KMS-11 (cell line): ENCODE results near the gene DPM2.

ENCODE experiments used
- H2AFZ ChIP-seq: fragments of 200-600 bp; sonication (generic); 2 replicates; pipeline ENCODE4 v1.6.1; 2016; ENCODE audit warnings: antibody characterized with exemption, mixed run types, low read depth
- H3K27ac ChIP-seq: fragments of 200-600 bp; sonication (generic); 2 replicates; pipeline ENCODE4 v1.6.1; 2016; ENCODE audit warnings: mild to moderate bottlenecking, mixed run types
- H3K27me3 ChIP-seq: fragments of 200-600 bp; sonication (generic); 2 replicates; pipeline ENCODE4 v1.6.1; 2017; ENCODE audit warnings: mild to moderate bottlenecking, low read depth, mixed run types, moderate library complexity; ENCODE audit not compliant: insufficient read depth
- H3K36me3 ChIP-seq: fragments of 200-600 bp; sonication (generic); 2 replicates; pipeline ENCODE4 v1.6.1; 2017; ENCODE audit warnings: mild to moderate bottlenecking, mixed run types; ENCODE audit not compliant: insufficient read depth
- H3K4me1 ChIP-seq: fragments of 200-600 bp; sonication (generic); 2 replicates; pipeline ENCODE4 v1.6.1; 2016; ENCODE audit warnings: mild to moderate bottlenecking, low read depth, mixed run types; ENCODE audit not compliant: poor library complexity, severe bottlenecking
- H3K4me2 ChIP-seq: fragments of 200-600 bp; sonication (generic); 2 replicates; pipeline ENCODE4 v1.7.0; 2016; ENCODE audit warnings: mild to moderate bottlenecking, mixed run types
- H3K4me3 ChIP-seq: fragments of 200-600 bp; sonication (generic); IDR thresholded peaks from 2 replicates; pipeline ENCODE4 v1.6.1; 2017; ENCODE audit warnings: low read depth, low read length, mixed read lengths; ENCODE audit not compliant: insufficient read depth
- H3K79me2 ChIP-seq: fragments of 200-600 bp; sonication (generic); 2 replicates; pipeline ENCODE4 v1.6.1; 2016; ENCODE audit warnings: low read depth, mixed run types; ENCODE audit not compliant: insufficient read depth
- H3K9ac ChIP-seq: fragments of 200-600 bp; sonication (generic); 2 replicates; pipeline ENCODE4 v1.6.1; 2016; ENCODE audit warnings: mild to moderate bottlenecking, mixed run types
- H4K20me1 ChIP-seq: fragments of 200-600 bp; sonication (generic); 2 replicates; pipeline ENCODE4 v1.6.1; 2016; ENCODE audit warnings: mild to moderate bottlenecking, mixed run types; ENCODE audit not compliant: insufficient read depth
- CTCF ChIP-seq: fragments of 200-600 bp; sonication (generic); conservative IDR thresholded peaks from 2 replicates; pipeline ENCODE4 v1.6.1; 2017; ENCODE audit warnings: low read depth, mild to moderate bottlenecking, antibody characterized with exemption, low read length, moderate library complexity, mixed read lengths

The DPM2 gene

GRCh38 chr9:127942216-127943010, 4.8 kb upstream of the DPM2 start:
- H3K27me3 ChIP-seq, result no peaks in the 10 kb centered on the region
- no peak overlapping the region for H3K4me2 ChIP-seq
- peaks cover under 1% of the 10 kb centered on the region; the same call in 1 of the 2 replicates for H3K79me2 ChIP-seq
- no peak overlapping the region for H3K9ac ChIP-seq
- H3K4me3 ChIP-seq, result no peak overlapping the region
- H3K4me1 ChIP-seq, result peaks cover 11% of the 10 kb centered on the region
- no peak overlapping the region for H3K27ac ChIP-seq
- TF ChIP-seq CTCF, result peak; percentile 94
- H2AFZ ChIP-seq, result no peak overlapping the region
- H4K20me1 ChIP-seq, result no peaks in the 10 kb centered on the region
- H3K36me3 ChIP-seq, result no peaks in the 10 kb centered on the region

DNA sequence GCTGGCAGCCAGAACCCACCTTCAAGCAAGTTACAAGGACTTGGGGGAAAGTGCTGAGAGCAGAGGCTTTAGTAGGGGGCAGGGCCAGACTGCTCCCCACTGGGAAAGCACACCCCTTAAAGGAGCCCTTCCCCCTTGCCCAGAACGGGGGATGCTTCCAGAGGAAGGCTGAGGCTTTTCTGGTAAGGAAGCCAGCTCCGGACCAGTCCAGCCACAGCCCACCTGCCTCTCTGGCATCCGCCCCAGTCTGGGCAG, 4.2 kb upstream of the DPM2 start:
- H3K9ac ChIP-seq, result no peak overlapping the region
- H3K79me2 ChIP-seq, result peaks cover 6% of the 10 kb centered on the region
- no peak overlapping the region for H2AFZ ChIP-seq
- no peaks in the 10 kb centered on the region for H4K20me1 ChIP-seq
- H3K4me1 ChIP-seq, result peaks cover 11% of the 10 kb centered on the region
- H3K27me3 ChIP-seq, result no peaks in the 10 kb centered on the region
- no peak for TF ChIP-seq CTCF
- no peaks in the 10 kb centered on the region for H3K36me3 ChIP-seq
- no peak overlapping the region for H3K27ac ChIP-seq
- no peak overlapping the region for H3K4me3 ChIP-seq
- H3K4me2 ChIP-seq, result no peak overlapping the region

DNA sequence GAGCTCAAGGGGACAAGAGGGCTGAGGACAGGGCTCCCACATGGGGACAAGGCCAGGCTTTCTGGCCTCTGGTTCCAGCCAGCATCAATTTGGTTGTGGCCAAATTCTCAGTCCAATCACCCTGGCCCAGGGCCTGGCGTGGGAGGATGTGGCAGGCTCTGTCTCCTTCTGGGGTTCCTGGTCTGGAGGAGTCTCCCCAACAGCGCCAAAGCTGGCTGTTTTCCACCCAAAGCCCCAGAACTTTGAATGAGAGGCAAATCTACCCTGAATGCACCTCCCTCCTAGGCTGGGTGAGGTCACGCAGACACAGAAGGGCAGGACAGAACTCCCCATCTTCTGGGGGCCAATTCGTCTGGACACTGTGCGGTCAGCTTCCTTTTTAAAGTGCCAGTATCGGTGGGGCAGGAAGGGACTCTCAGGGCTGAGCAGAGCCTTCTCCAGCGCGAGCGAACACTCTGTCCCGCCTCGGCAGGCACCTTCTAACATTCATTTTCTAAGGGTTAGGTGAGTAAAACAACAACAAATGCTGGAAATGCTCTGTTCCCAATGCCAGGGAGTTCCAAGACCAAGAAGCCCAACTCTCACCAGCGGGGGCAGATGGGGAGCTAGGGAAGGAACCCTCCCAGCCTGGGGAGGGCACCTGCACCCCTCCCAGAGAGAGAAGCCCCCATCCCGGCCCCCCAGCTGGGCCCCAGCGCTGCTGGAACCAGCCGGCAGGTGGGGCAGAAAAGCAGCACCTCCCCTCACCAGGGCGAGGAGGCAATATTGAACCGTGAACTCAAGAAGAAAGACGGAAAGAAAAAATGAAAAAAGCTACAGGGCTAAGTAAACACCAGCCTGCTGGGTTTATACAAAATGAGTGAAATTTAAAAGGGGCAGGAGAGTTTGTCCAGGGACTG, 3.7 kb upstream of the DPM2 start:
- Histone ChIP-seq H3K4me3 (no peak overlapping the region), H2AFZ (no peak overlapping the region), H3K9ac (no peak overlapping the region), H3K4me1 (peaks cover 16% of the 10 kb centered on the region), H3K79me2 (peaks cover 11% of the 10 kb centered on the region), H3K4me2 (no peak overlapping the region), H3K27ac (no peak overlapping the region), H3K27me3 (no peaks in the 10 kb centered on the region), H3K36me3 (no peaks in the 10 kb centered on the region), H4K20me1 (no peaks in the 10 kb centered on the region)
- TF ChIP-seq CTCF, result no peak

- H3K27ac ChIP-seq, result no peak overlapping the region
- no peaks in the 10 kb centered on the region for H4K20me1 ChIP-seq
- no peak overlapping the region for H3K4me2 ChIP-seq
- peaks cover 19% of the 10 kb centered on the region for H3K79me2 ChIP-seq
- no peaks in the 10 kb centered on the region for H3K36me3 ChIP-seq
- H3K27me3 ChIP-seq, result no peaks in the 10 kb centered on the region
- H2AFZ ChIP-seq, result no peak overlapping the region
- peaks cover 21% of the 10 kb centered on the region for H3K4me1 ChIP-seq
- TF ChIP-seq CTCF, result no peak
- no peak overlapping the region for H3K4me3 ChIP-seq
- no peak overlapping the region for H3K9ac ChIP-seq
Measured at GRCh38 chr9:127940593-127940992, 2.9 kb upstream of the DPM2 start.
